CD14-positive monocyte (primary cell): ENCODE data around the gene ST13. TPM values are rescaled to one million over a fixed set of nuclear protein-coding genes. Genes with fewer than 3 reads are reported as not detected.

Experiments
- DNase-seq, 3 donors: peaks; one replicate each; pipeline ENCODE4 v3.0.0-alpha.2; 2011 to 2022
- H2AFZ ChIP-seq: 2 replicates; pipeline ENCODE4 v1.6.0; 2012; ENCODE audit warnings: mild to moderate bottlenecking, low read depth, low read length, inconsistent platforms; ENCODE audit not compliant: insufficient read depth, poor library complexity, severe bottlenecking
- H3K27ac ChIP-seq, 2 donors: 1 replicate in 1 of 2; 2 replicates in 1 of 2; pipeline ENCODE4 v1.5.1; 2012 to 2013; ENCODE audit warnings: low read length in 2 of 2, control low read depth in 1 of 2, inconsistent platforms in 1 of 2, low read depth in 1 of 2, mild to moderate bottlenecking in 1 of 2
- H3K27me3 ChIP-seq, 2 donors: one replicate each; pipeline versions ENCODE4 v1.6.0 to v1.6.1; 2011 to 2013; ENCODE audit warnings: low read length in 2 of 2; ENCODE audit not compliant: control insufficient read depth in 2 of 2, insufficient read depth in 2 of 2
- H3K36me3 ChIP-seq, 2 donors: replicated peaks in 1 of 2; 1 replicate in 1 of 2; 2 replicates in 1 of 2; pipeline versions ENCODE4 v1.5.1 to v1.6.1; 2012 to 2013; ENCODE audit warnings: low read length in 2 of 2, control low read depth in 1 of 2, inconsistent platforms in 1 of 2, mild to moderate bottlenecking in 1 of 2; ENCODE audit not compliant: insufficient read depth in 2 of 2, control insufficient read depth in 1 of 2
- H3K4me1 ChIP-seq, 2 donors: 1 replicate in 1 of 2; 2 replicates in 1 of 2; pipeline versions ENCODE4 v1.5.1 to v1.6.1; 2012 to 2013; ENCODE audit warnings: low read length in 2 of 2, control low read depth in 1 of 2, inconsistent platforms in 1 of 2, mild to moderate bottlenecking in 1 of 2, moderate library complexity in 1 of 2; ENCODE audit not compliant: insufficient read depth in 2 of 2, control insufficient read depth in 1 of 2
- H3K4me2 ChIP-seq: replicated peaks from 2 replicates; pipeline ENCODE3; 2012; ENCODE audit warnings: low read length, moderate library complexity, mild to moderate bottlenecking; ENCODE audit not compliant: poor library complexity, severe bottlenecking; ENCODE audit errors: extremely low read depth
- H3K4me3 ChIP-seq, 3 experiments: fragments of 200-600 bp in 1 of 3; sonication (generic) in 1 of 3; replicated peaks in 1 of 3; 1 replicate in 2 of 3; 2 replicates in 1 of 3; pipeline ENCODE4 v1.5.1; 2011 to 2013; ENCODE audit warnings: low read length in 3 of 3, mild to moderate bottlenecking in 3 of 3, control low read depth in 2 of 3, low read depth in 2 of 3, inconsistent platforms in 1 of 3, moderate library complexity in 1 of 3
- H3K79me2 ChIP-seq: 2 replicates; pipeline ENCODE4 v1.6.0; 2012; ENCODE audit warnings: mild to moderate bottlenecking, control low read depth, inconsistent platforms, low read length, moderate library complexity; ENCODE audit not compliant: insufficient read depth
- H3K9ac ChIP-seq: 2 replicates; pipeline ENCODE4 v1.6.0; 2017; ENCODE audit warnings: low read length, mild to moderate bottlenecking; ENCODE audit not compliant: insufficient read depth, poor library complexity, severe bottlenecking
- H3K9me3 ChIP-seq, 2 donors: replicated peaks in 1 of 2; 1 replicate in 1 of 2; 2 replicates in 1 of 2; pipeline versions ENCODE4 v1.5.1 to v1.6.1; 2012 to 2013; ENCODE audit warnings: low read length in 2 of 2, control low read depth in 1 of 2; ENCODE audit not compliant: control insufficient read depth in 1 of 2, insufficient read depth in 1 of 2
- H4K20me1 ChIP-seq: 2 replicates; pipeline ENCODE4 v1.6.0; 2012; ENCODE audit warnings: mild to moderate bottlenecking, low read length, control low read depth, moderate library complexity; ENCODE audit not compliant: insufficient read depth
- H3K27ac Mint-ChIP-seq, 7 donors: one replicate each; pipeline ENCODE4 v1.8.0; 2020; ENCODE audit warnings: mild to moderate bottlenecking in 7 of 7, mixed read lengths in 7 of 7, moderate library complexity in 6 of 7, inconsistent platforms in 2 of 7
- H3K27me3 Mint-ChIP-seq, 3 donors: one replicate each; pipeline ENCODE4 v1.8.0; 2021 to 2022; ENCODE audit warnings: low read depth in 3 of 3, mild to moderate bottlenecking in 3 of 3, mixed read lengths in 3 of 3, moderate library complexity in 3 of 3, inconsistent platforms in 1 of 3
- H3K36me3 Mint-ChIP-seq, 2 donors: one replicate each; pipeline ENCODE4 v1.8.0; 2020; ENCODE audit warnings: mixed read lengths in 2 of 2, inconsistent platforms in 1 of 2, mild to moderate bottlenecking in 1 of 2
- H3K4me1 Mint-ChIP-seq: one replicate; pipeline ENCODE4 v1.8.0; 2020; ENCODE audit warnings: mild to moderate bottlenecking, mixed read lengths
- H3K4me3 Mint-ChIP-seq, 2 donors: one replicate each; pipeline ENCODE4 v1.8.0; 2020; ENCODE audit warnings: mild to moderate bottlenecking in 2 of 2, mixed read lengths in 2 of 2, moderate library complexity in 1 of 2
- H3K9me3 Mint-ChIP-seq, 7 donors: one replicate each; pipeline ENCODE4 v1.8.0; 2020 to 2022; ENCODE audit warnings: mixed read lengths in 7 of 7, mild to moderate bottlenecking in 6 of 7, moderate library complexity in 6 of 7, inconsistent platforms in 2 of 7
- WGBS: methylation state at CpG from one replicate; pipeline ENCODE4 v1.1.5; 2013; ENCODE audit warnings: missing lambda C conversion rate; ENCODE audit not compliant: insufficient coverage; 5-methylcytosine and 5-hydroxymethylcytosine counted together
- intact Hi-C, 2 donors: fragments of 100-400 bp; cut with micrococcal nuclease; formaldehyde crosslinking; loops; one replicate each; pipeline versions ENCODE4 v1.15.0 to v1.15.1; 2023
- polyA plus RNA-seq, 3 donors: library from polyadenylated mRNA; depleted of rRNA in 1 of 3; unstranded in 2 of 3; stranded (reverse) in 1 of 3; fragments of 300-500 nt in 2 of 3; fragments of >200 nt in 1 of 3; fragmentation: Illumina TruSeq in 2 of 3; gene quantifications; 1 replicate in 2 of 3; 2 replicates in 1 of 3; pipeline ENCODE4 v1.2.3, GENCODE V29; 2012 to 2021
- TF ChIP-seq, protein P1 (sequence below): fragments of 200-600 bp; IDR thresholded peaks from one replicate; pipeline ENCODE4 v1.8.0; 2022; ENCODE audit warnings: antibody characterized with exemption, mild to moderate bottlenecking

Gene ST13
- polyA plus RNA-seq, 3 donors, result 56.1 to 81.3 (median 67.2) TPM

DNA sequence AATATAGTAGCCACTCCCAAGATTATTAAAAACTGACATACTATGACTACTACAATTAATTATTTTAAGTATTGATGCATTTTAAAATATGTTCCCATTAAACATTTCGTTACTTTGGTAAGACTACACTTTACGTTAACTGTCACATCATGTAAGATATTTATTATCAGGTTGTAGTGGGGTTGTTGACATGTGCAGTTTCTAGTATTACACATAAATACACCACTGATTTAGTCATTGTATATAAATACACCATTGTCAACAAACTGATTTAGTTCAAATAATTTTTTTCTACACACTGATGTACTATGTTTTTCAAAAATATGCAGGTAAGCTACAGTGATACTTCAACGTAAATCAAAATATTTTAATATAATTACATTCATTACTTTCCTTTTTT lies 11.5 kb downstream of the ST13 start:
- Histone ChIP-seq H3K27ac (no peak overlapping the region), H3K79me2 (peaks cover 11% of the 10 kb centered on the region), H4K20me1 (no peaks in the 10 kb centered on the region), H3K9me3 (no peaks in the 10 kb centered on the region), H3K4me2 (no peak overlapping the region), H2AFZ (no peak overlapping the region), H3K27me3 (no peaks in the 10 kb centered on the region), H3K4me3 (no peak overlapping the region), H3K9ac (no peak overlapping the region), H3K4me1 (no peaks in the 10 kb centered on the region), H3K36me3 (peaks cover 80 to 98% of the 10 kb centered on the region in 2 donors)
- Mint-ChIP-seq H3K9me3 (no peaks in the 10 kb centered on the region), H3K4me1 (no peaks in the 10 kb centered on the region), H3K27me3 (no peaks in the 10 kb centered on the region), H3K36me3 (peaks cover 68 to 87% of the 10 kb centered on the region in 2 donors), H3K4me3 (no peak overlapping the region), H3K27ac (no peak overlapping the region)
- TF ChIP-seq, protein P1, sequence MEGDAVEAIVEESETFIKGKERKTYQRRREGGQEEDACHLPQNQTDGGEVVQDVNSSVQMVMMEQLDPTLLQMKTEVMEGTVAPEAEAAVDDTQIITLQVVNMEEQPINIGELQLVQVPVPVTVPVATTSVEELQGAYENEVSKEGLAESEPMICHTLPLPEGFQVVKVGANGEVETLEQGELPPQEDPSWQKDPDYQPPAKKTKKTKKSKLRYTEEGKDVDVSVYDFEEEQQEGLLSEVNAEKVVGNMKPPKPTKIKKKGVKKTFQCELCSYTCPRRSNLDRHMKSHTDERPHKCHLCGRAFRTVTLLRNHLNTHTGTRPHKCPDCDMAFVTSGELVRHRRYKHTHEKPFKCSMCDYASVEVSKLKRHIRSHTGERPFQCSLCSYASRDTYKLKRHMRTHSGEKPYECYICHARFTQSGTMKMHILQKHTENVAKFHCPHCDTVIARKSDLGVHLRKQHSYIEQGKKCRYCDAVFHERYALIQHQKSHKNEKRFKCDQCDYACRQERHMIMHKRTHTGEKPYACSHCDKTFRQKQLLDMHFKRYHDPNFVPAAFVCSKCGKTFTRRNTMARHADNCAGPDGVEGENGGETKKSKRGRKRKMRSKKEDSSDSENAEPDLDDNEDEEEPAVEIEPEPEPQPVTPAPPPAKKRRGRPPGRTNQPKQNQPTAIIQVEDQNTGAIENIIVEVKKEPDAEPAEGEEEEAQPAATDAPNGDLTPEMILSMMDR, result no peak
- intact Hi-C loops, result loop anchor here in 1 of 2 donors (10.0 kb wide), 1 partner anchor 310 kb away; no protein-coding TSS in a partner anchor
- DNase-seq, result no peak
- WGBS, result no CpG with 5 or more reads among the region's 3 CpGs

- H2AFZ ChIP-seq, result no peak overlapping the region
- peaks cover 74 to 87% of the 10 kb centered on the region in 2 donors for H3K36me3 Mint-ChIP-seq
- intact Hi-C loops, result no loop called here
- no peaks in the 10 kb centered on the region for H3K27me3 Mint-ChIP-seq
- H3K36me3 ChIP-seq, result peaks cover 91 to 96% of the 10 kb centered on the region in 2 donors
- H3K79me2 ChIP-seq, result peaks cover 12% of the 10 kb centered on the region
- H3K4me1 ChIP-seq, result no peaks in the 10 kb centered on the region
- H3K9me3 Mint-ChIP-seq, result no peaks in the 10 kb centered on the region
- WGBS, result no CpG with 5 or more reads among the region's 3 CpGs
- H4K20me1 ChIP-seq, result no peaks in the 10 kb centered on the region
- H3K27ac Mint-ChIP-seq, result no peak overlapping the region
- no peak overlapping the region for H3K9ac ChIP-seq
- H3K27me3 ChIP-seq, result no peaks in the 10 kb centered on the region
- no peak overlapping the region for H3K4me3 Mint-ChIP-seq
- H3K4me2 ChIP-seq, result no peak overlapping the region
- no peak overlapping the region for H3K4me3 ChIP-seq
- H3K9me3 ChIP-seq, result no peaks in the 10 kb centered on the region
- DNase-seq, result no peak
- no peaks in the 10 kb centered on the region for H3K4me1 Mint-ChIP-seq
- TF ChIP-seq, protein P1, result no peak
- H3K27ac ChIP-seq, result no peak overlapping the region
Measured at GRCh38 chr22:40838486-40838885, 18.0 kb downstream of the ST13 start.
